Neural cell (in vitro differentiated cells): ENCODE measurements around the gene APOC3. TPM values are rescaled to one million over a fixed set of nuclear protein-coding genes. Genes with fewer than 3 reads are reported as not detected.

Source experiments
- H2AFZ ChIP-seq: fragments of 200-600, 300-800 bp; sonication (generic), shearing (Covaris generic); 2 replicates; pipeline ENCODE4 v1.6.0; 2014; ENCODE audit warnings: low read depth, mild to moderate bottlenecking, antibody characterized with exemption, low read length, moderate library complexity
- H3F3A ChIP-seq: fragments of 200-600 bp; shearing (Covaris generic); 2 replicates; pipeline ENCODE4 v1.6.1; 2016; ENCODE audit warnings: mild to moderate bottlenecking, moderate library complexity, mixed read lengths, antibody characterized with exemption, low read length; ENCODE audit not compliant: insufficient read depth, poor library complexity, severe bottlenecking
- H3K27ac ChIP-seq: fragments of 200-600, 300-800 bp; sonication (generic), shearing (Covaris generic); 2 replicates; pipeline ENCODE4 v1.5.1; 2014; ENCODE audit warnings: mild to moderate bottlenecking, low read length, moderate library complexity
- H3K27me3 ChIP-seq: fragments of 300-800, 200-600 bp; sonication (generic), shearing (Covaris generic); 2 replicates; pipeline ENCODE4 v1.6.0; 2014; ENCODE audit warnings: mild to moderate bottlenecking, low read depth, low read length, moderate library complexity; ENCODE audit not compliant: insufficient read depth
- H3K36me3 ChIP-seq: fragments of 300-800, 200-600 bp; sonication (generic), shearing (Covaris generic); 2 replicates; pipeline ENCODE4 v1.5.1; 2014; ENCODE audit warnings: mild to moderate bottlenecking, antibody characterized with exemption, low read length, moderate library complexity; ENCODE audit not compliant: insufficient read depth
- H3K4me2 ChIP-seq: fragments of 300-800, 200-600 bp; sonication (generic), shearing (Covaris generic); 2 replicates; pipeline ENCODE4 v1.6.0; 2014; ENCODE audit warnings: mild to moderate bottlenecking, low read length
- H3K4me3 ChIP-seq: fragments of 300-800, 200-600 bp; sonication (generic), shearing (Covaris generic); 2 replicates; pipeline ENCODE4 v1.5.1; 2014; ENCODE audit warnings: mild to moderate bottlenecking, low read length, moderate library complexity
- H3K79me2 ChIP-seq: fragments of 200-600 bp; shearing (Covaris generic); replicated peaks from 2 replicates; pipeline ENCODE4 v1.6.0; 2014; ENCODE audit warnings: mild to moderate bottlenecking, low read length, moderate library complexity; ENCODE audit not compliant: insufficient read depth
- H3K9ac ChIP-seq: fragments of 300-800, 200-600 bp; sonication (generic), shearing (Covaris generic); 2 replicates; pipeline ENCODE4 v1.6.1; 2016; ENCODE audit warnings: mild to moderate bottlenecking, low read length, mixed read lengths
- H3K9me2 ChIP-seq: fragments of 200-600 bp; shearing (Covaris generic); 2 replicates; pipeline ENCODE4 v1.6.1; 2016; ENCODE audit warnings: mild to moderate bottlenecking, low read length, mixed read lengths; ENCODE audit not compliant: insufficient read depth
- H3K9me3 ChIP-seq: fragments of 200-600, 300-800 bp; sonication (generic), shearing (Covaris generic); 2 replicates; pipeline ENCODE4 v1.6.1; 2016; ENCODE audit warnings: mild to moderate bottlenecking, mixed run types, low read length, moderate library complexity, mixed read lengths
- H4K20me1 ChIP-seq: fragments of 200-600 bp; shearing (Covaris generic); 2 replicates; pipeline ENCODE4 v1.6.1; 2016; ENCODE audit warnings: mild to moderate bottlenecking, mixed run types; ENCODE audit not compliant: insufficient read depth
- EP300 ChIP-seq: fragments of 450-650 bp; conservative IDR thresholded peaks from 2 replicates; pipeline ENCODE4 v1.6.1; 2014; ENCODE audit warnings: antibody characterized with exemption, mild to moderate bottlenecking, moderate library complexity; ENCODE audit not compliant: poor library complexity, severe bottlenecking
- EZH2 ChIP-seq: fragments of 200-600, 300-800 bp; shearing (Covaris generic), sonication (generic); IDR thresholded peaks from 2 replicates; pipeline ENCODE4 v1.6.1; 2014; ENCODE audit warnings: antibody characterized with exemption, low read length, borderline replicate concordance, mild to moderate bottlenecking; ENCODE audit not compliant: insufficient read depth, poor library complexity, severe bottlenecking
- MXI1 ChIP-seq: fragments of 450-650 bp; conservative IDR thresholded peaks from 2 replicates; pipeline ENCODE4 v1.6.1; 2014; ENCODE audit warnings: antibody characterized with exemption, mild to moderate bottlenecking; ENCODE audit not compliant: poor library complexity, severe bottlenecking
- POLR2AphosphoS5 ChIP-seq: IDR thresholded peaks from 2 replicates; pipeline ENCODE4 v1.6.1; 2012
- RAD21 ChIP-seq: fragments of 450-650 bp; conservative IDR thresholded peaks from 2 replicates; pipeline ENCODE4 v1.6.1; 2014; ENCODE audit warnings: antibody characterized with exemption, mild to moderate bottlenecking, moderate library complexity
- SMC3 ChIP-seq: fragments of 450-650 bp; conservative IDR thresholded peaks from 2 replicates; pipeline ENCODE4 v1.6.1; 2014; ENCODE audit warnings: antibody characterized with exemption, mild to moderate bottlenecking, moderate library complexity; ENCODE audit not compliant: poor library complexity
- TAF1 ChIP-seq: IDR thresholded peaks from 2 replicates; pipeline ENCODE4 v1.6.1; 2012; ENCODE audit warnings: low read depth
- polyA plus RNA-seq: library from polyadenylated mRNA; depleted of rRNA; stranded (reverse); fragments of >200 nt; gene quantifications from 2 replicates; pipeline ENCODE4 v1.2.3, GENCODE V29; 2014
- TF ChIP-seq, protein P1 (sequence below): fragments of 450-650 bp; IDR thresholded peaks from 2 replicates; pipeline ENCODE4 v1.5.1; 2014; ENCODE audit warnings: antibody characterized with exemption, mild to moderate bottlenecking, moderate library complexity; ENCODE audit not compliant: poor library complexity, severe bottlenecking
- TF ChIP-seq, protein P2 (sequence below): IDR thresholded peaks from 2 replicates; pipeline ENCODE4 v1.6.1; 2012; ENCODE audit warnings: borderline replicate concordance

Gene APOC3
- polyA plus RNA-seq, 1 donor from 2014 or later: not detected

DNA sequence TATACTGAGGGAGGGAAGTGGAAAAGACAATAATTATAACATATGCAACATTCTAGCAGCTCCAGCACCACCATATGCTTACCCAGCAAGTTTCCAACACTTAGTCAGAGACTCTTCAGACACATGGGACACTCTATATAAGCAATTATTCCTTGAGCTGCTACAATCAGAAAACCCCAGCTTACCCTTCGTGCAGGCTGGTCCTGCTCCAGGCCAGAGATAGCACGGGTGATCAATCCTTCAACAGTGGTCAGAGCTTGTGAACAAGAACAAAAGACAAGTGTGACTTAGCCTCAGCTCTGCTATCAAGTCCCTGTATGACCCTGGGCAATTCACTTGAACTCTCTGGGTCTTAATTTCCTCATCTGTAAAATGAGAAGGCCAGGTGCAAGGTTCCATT lies 43.4 kb upstream of the APOC3 start:
- Histone ChIP-seq H3K9me2 (no peaks in the 10 kb centered on the region), H3K9ac (no peak overlapping the region), H3K36me3 (no peaks in the 10 kb centered on the region), H3F3A (no peaks in the 10 kb centered on the region), H3K27me3 (no peaks in the 10 kb centered on the region), H4K20me1 (no peaks in the 10 kb centered on the region), H3K9me3 (no peaks in the 10 kb centered on the region), H3K4me2 (no peak overlapping the region), H2AFZ (no peak overlapping the region), H3K27ac (no peak overlapping the region), H3K4me3 (peak overlapping the region; percentile 91), H3K79me2 (peaks cover 12% of the 10 kb centered on the region)
- no peak for TF ChIP-seq RAD21
- no peak for TF ChIP-seq EZH2
- no peak for TF ChIP-seq POLR2AphosphoS5
- TF ChIP-seq TAF1: no peak
- no peak for TF ChIP-seq EP300
- TF ChIP-seq, protein P1, sequence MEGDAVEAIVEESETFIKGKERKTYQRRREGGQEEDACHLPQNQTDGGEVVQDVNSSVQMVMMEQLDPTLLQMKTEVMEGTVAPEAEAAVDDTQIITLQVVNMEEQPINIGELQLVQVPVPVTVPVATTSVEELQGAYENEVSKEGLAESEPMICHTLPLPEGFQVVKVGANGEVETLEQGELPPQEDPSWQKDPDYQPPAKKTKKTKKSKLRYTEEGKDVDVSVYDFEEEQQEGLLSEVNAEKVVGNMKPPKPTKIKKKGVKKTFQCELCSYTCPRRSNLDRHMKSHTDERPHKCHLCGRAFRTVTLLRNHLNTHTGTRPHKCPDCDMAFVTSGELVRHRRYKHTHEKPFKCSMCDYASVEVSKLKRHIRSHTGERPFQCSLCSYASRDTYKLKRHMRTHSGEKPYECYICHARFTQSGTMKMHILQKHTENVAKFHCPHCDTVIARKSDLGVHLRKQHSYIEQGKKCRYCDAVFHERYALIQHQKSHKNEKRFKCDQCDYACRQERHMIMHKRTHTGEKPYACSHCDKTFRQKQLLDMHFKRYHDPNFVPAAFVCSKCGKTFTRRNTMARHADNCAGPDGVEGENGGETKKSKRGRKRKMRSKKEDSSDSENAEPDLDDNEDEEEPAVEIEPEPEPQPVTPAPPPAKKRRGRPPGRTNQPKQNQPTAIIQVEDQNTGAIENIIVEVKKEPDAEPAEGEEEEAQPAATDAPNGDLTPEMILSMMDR: no peak
- no peak for TF ChIP-seq MXI1
- TF ChIP-seq, protein P2, sequence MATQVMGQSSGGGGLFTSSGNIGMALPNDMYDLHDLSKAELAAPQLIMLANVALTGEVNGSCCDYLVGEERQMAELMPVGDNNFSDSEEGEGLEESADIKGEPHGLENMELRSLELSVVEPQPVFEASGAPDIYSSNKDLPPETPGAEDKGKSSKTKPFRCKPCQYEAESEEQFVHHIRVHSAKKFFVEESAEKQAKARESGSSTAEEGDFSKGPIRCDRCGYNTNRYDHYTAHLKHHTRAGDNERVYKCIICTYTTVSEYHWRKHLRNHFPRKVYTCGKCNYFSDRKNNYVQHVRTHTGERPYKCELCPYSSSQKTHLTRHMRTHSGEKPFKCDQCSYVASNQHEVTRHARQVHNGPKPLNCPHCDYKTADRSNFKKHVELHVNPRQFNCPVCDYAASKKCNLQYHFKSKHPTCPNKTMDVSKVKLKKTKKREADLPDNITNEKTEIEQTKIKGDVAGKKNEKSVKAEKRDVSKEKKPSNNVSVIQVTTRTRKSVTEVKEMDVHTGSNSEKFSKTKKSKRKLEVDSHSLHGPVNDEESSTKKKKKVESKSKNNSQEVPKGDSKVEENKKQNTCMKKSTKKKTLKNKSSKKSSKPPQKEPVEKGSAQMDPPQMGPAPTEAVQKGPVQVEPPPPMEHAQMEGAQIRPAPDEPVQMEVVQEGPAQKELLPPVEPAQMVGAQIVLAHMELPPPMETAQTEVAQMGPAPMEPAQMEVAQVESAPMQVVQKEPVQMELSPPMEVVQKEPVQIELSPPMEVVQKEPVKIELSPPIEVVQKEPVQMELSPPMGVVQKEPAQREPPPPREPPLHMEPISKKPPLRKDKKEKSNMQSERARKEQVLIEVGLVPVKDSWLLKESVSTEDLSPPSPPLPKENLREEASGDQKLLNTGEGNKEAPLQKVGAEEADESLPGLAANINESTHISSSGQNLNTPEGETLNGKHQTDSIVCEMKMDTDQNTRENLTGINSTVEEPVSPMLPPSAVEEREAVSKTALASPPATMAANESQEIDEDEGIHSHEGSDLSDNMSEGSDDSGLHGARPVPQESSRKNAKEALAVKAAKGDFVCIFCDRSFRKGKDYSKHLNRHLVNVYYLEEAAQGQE: no peak

DNA sequence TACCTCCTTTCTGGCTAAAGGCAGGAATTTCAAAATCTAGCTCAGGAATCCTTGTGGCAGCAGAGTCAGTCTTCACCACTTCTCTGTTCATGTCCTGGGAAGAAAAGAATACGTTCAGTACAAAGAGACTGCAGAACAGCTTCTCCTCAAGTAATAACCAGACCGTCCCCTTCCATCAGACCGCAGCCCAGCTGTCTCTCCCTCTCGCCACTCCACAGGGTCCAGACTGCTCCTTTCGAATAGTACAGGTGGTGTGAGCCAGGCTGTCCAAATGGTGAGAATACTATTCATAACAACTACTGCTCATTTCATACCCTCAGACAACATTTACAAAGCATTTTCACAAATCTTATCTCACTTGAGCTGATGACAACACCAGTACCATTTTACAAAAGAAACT lies 42.7 kb upstream of the APOC3 start:
- peak overlapping the region; percentile 99 for H3K4me2 ChIP-seq
- peak overlapping the region; percentile 91 for H3K4me3 ChIP-seq
- H4K20me1 ChIP-seq: no peaks in the 10 kb centered on the region
- H3F3A ChIP-seq: no peaks in the 10 kb centered on the region
- TF ChIP-seq EZH2 (no peak), TAF1 (no peak), RAD21 (no peak), EP300 (no peak), MXI1 (no peak), SMC3 (no peak), POLR2AphosphoS5 (no peak)
- TF ChIP-seq, protein P1: no peak
- TF ChIP-seq, protein P2: no peak
- H3K27ac ChIP-seq: peak overlapping the region; percentile 41
- H2AFZ ChIP-seq: peak overlapping the region; percentile 97
- H3K9me2 ChIP-seq: no peaks in the 10 kb centered on the region
- H3K27me3 ChIP-seq: no peaks in the 10 kb centered on the region
- H3K9me3 ChIP-seq: no peaks in the 10 kb centered on the region
- peak overlapping the region; percentile 82 for H3K9ac ChIP-seq
- H3K36me3 ChIP-seq: no peaks in the 10 kb centered on the region
- peaks cover 12% of the 10 kb centered on the region for H3K79me2 ChIP-seq
